Activated CD8-positive, alpha-beta memory T cell treated with anti-CD3 and anti-CD28 coated beads, Interleukin-2, amount 10 ng/mL, durations not matched to agents 7 days and 5 days (primary cell): ENCODE measurements around the gene RPTOR. TPM values are rescaled to one million over a fixed set of nuclear protein-coding genes. Genes with fewer than 3 reads are reported as not detected.
"Not testable (repeated sequence)": the region's sequence is repeated elsewhere in the genome, so short reads cannot be mapped to it uniquely, and the experiment has no call there.

ENCODE experiments used
- ATAC-seq: fragments of 150-1000 bp; cut with Tn5 transposase; one replicate; pipeline ENCODE4 v1.10.0; 2021; ENCODE audit warnings: moderate library complexity
- CTCF ChIA-PET: fragments of 350-600 bp; sonication (Branson Sonifier 250); formaldehyde crosslinking; loops from one replicate; lab custom pipeline; 2021; ENCODE audit warnings: antibody characterized with exemption; lab: Charles Lee
- DNase-seq: peaks from one replicate; pipeline ENCODE4 v3.0.0-alpha.2; 2020
- H3K27ac Mint-ChIP-seq: one replicate; pipeline ENCODE4 v1.8.0; 2021; ENCODE audit warnings: mild to moderate bottlenecking, mixed read lengths
- H3K27me3 Mint-ChIP-seq: one replicate; pipeline ENCODE4 v1.8.0; 2021; ENCODE audit warnings: mixed read lengths
- H3K36me3 Mint-ChIP-seq: one replicate; pipeline ENCODE4 v1.8.0; 2021; ENCODE audit warnings: mild to moderate bottlenecking, mixed read lengths
- H3K4me1 Mint-ChIP-seq: one replicate; pipeline ENCODE4 v1.8.0; 2021; ENCODE audit warnings: mixed read lengths
- H3K4me3 Mint-ChIP-seq: one replicate; pipeline ENCODE4 v1.8.0; 2021; ENCODE audit warnings: mild to moderate bottlenecking, moderate library complexity, mixed read lengths
- H3K9me3 Mint-ChIP-seq: one replicate; pipeline ENCODE4 v1.8.0; 2022; ENCODE audit warnings: low read depth, mixed read lengths
- total RNA-seq, 2 experiments: library from RNA; stranded (reverse); gene quantifications; one replicate each; pipeline ENCODE4 v1.2.3, GENCODE V29; 2021

RPTOR gene
- total RNA-seq, 2 experiments from 2014 or later: 60.4 to 87.0 TPM

- no peak for DNase-seq
- peaks cover 87% of the 10 kb centered on the region for H3K4me1 Mint-ChIP-seq
- peak overlapping the region; percentile 78 for H3K27ac Mint-ChIP-seq
- H3K9me3 Mint-ChIP-seq: no peaks in the 10 kb centered on the region
- peaks cover 37% of the 10 kb centered on the region for H3K36me3 Mint-ChIP-seq
- ATAC-seq: peak; percentile 58
- H3K27me3 Mint-ChIP-seq: no peaks in the 10 kb centered on the region
- CTCF ChIA-PET: interaction anchor here (0.5 to 1.5 kb wide), 2 partner anchors 23 to 161 kb away, joined by 3 read pairs; no protein-coding TSS in a partner anchor
- H3K4me3 Mint-ChIP-seq: peak overlapping the region; percentile 10
These were observed 325.8 kb downstream of the RPTOR start for GRCh38 chr17:80870401-80870800.

- CTCF ChIA-PET: interaction anchor here (0.7 to 1.5 kb wide), 3 partner anchors 12 to 87 kb away, joined by 3 read pairs; no protein-coding TSS in a partner anchor
- Mint-ChIP-seq H3K27ac (peak overlapping the region; percentile 78), H3K36me3 (peaks cover 37% of the 10 kb centered on the region), H3K9me3 (no peaks in the 10 kb centered on the region), H3K27me3 (no peaks in the 10 kb centered on the region), H3K4me3 (peak overlapping the region; percentile 15), H3K4me1 (peaks cover 83% of the 10 kb centered on the region)
- ATAC-seq (peak; percentile 55), DNase-seq (peak; percentile 58)
These were observed 326.7 kb downstream of the RPTOR start for GRCh38 chr17:80871341-80871740.

- Mint-ChIP-seq H3K27ac (peak overlapping the region; percentile 78), H3K27me3 (no peaks in the 10 kb centered on the region), H3K36me3 (peaks cover 43% of the 10 kb centered on the region), H3K4me3 (peak overlapping the region; percentile 15), H3K4me1 (peaks cover 83% of the 10 kb centered on the region), H3K9me3 (no peaks in the 10 kb centered on the region)
- CTCF ChIA-PET: interaction anchor here (0.7 to 2.4 kb wide), 6 partner anchors 11 to 110 kb away, joined by 3 to 6 read pairs (median 3); no protein-coding TSS in a partner anchor
- no peak for ATAC-seq
- DNase-seq: no peak
These were observed 327.4 kb downstream of the RPTOR start for GRCh38 chr17:80872001-80872500.

GRCh38 chr17:80872501-80873306, 328.1 kb downstream of the RPTOR start:
- CTCF ChIA-PET: interaction anchor here (0.6 to 2.4 kb wide), 6 partner anchors 11 to 618 kb away, joined by 3 to 6 read pairs (median 3); no protein-coding TSS in a partner anchor
- ATAC-seq: no peak
- Mint-ChIP-seq H3K9me3 (no peaks in the 10 kb centered on the region), H3K27ac (peak overlapping the region; percentile 78), H3K36me3 (peaks cover 45% of the 10 kb centered on the region), H3K27me3 (no peaks in the 10 kb centered on the region), H3K4me1 (peaks cover 85% of the 10 kb centered on the region), H3K4me3 (no peak overlapping the region)
- no peak for DNase-seq

- ATAC-seq: no peak
- no peak overlapping the region for H3K4me3 Mint-ChIP-seq
- H3K36me3 Mint-ChIP-seq: peaks cover 41% of the 10 kb centered on the region
- H3K4me1 Mint-ChIP-seq: peaks cover 85% of the 10 kb centered on the region
- peak overlapping the region; percentile 10 for H3K27ac Mint-ChIP-seq
- DNase-seq: no peak
- no peaks in the 10 kb centered on the region for H3K27me3 Mint-ChIP-seq
- no peaks in the 10 kb centered on the region for H3K9me3 Mint-ChIP-seq
- CTCF ChIA-PET: interaction anchor here (0.6 to 2.4 kb wide), 4 partner anchors 10 to 618 kb away, joined by 3 to 6 read pairs (median 4); no protein-coding TSS in a partner anchor
These were observed 328.8 kb downstream of the RPTOR start for GRCh38 chr17:80873307-80873951.

- Mint-ChIP-seq H3K27ac (peak overlapping the region; percentile 71), H3K27me3 (no peaks in the 10 kb centered on the region), H3K4me1 (peaks cover 84% of the 10 kb centered on the region), H3K36me3 (peaks cover 39% of the 10 kb centered on the region), H3K4me3 (no peak overlapping the region), H3K9me3 (no peaks in the 10 kb centered on the region)
- DNase-seq (no peak), ATAC-seq (no peak)
- CTCF ChIA-PET: interaction anchor here (1.0 kb wide), 1 partner anchor 16 kb away, joined by 3 read pairs; no protein-coding TSS in a partner anchor
These were observed 330.3 kb downstream of the RPTOR start for GRCh38 chr17:80874866-80875445.

GRCh38 chr17:80875480-80875995, 330.9 kb downstream of the RPTOR start:
- ATAC-seq, H3K27me3 Mint-ChIP-seq, H3K4me3 Mint-ChIP-seq, CTCF ChIA-PET, DNase-seq, H3K9me3 Mint-ChIP-seq: not testable (repeated sequence)
- peaks cover 41% of the 10 kb centered on the region for H3K36me3 Mint-ChIP-seq
- peaks cover 83% of the 10 kb centered on the region for H3K4me1 Mint-ChIP-seq
- H3K27ac Mint-ChIP-seq: peak overlapping the region; percentile 71

GRCh38 chr17:80876456-80876949, 331.9 kb downstream of the RPTOR start:
- not testable (repeated sequence) for ATAC-seq, H3K27me3 Mint-ChIP-seq, H3K9me3 Mint-ChIP-seq, DNase-seq
- H3K27ac Mint-ChIP-seq: peak overlapping the region; percentile 98
- CTCF ChIA-PET: interaction anchor here (1.5 to 2.8 kb wide), 6 partner anchors 10 to 449 kb away, joined by 4 to 19 read pairs (median 6); no protein-coding TSS in a partner anchor
- peaks cover 46% of the 10 kb centered on the region for H3K36me3 Mint-ChIP-seq
- peaks cover 78% of the 10 kb centered on the region for H3K4me1 Mint-ChIP-seq
- peak overlapping the region; percentile 45 for H3K4me3 Mint-ChIP-seq

GRCh38 chr17:80876950-80877728, 332.5 kb downstream of the RPTOR start:
- ATAC-seq: peak; percentile 86
- Mint-ChIP-seq H3K9me3 (no peaks in the 10 kb centered on the region), H3K4me1 (peaks cover 76% of the 10 kb centered on the region), H3K4me3 (peak overlapping the region; percentile 45), H3K27ac (peak overlapping the region; percentile 98), H3K27me3 (no peaks in the 10 kb centered on the region), H3K36me3 (peaks cover 51% of the 10 kb centered on the region)
- DNase-seq: peak; percentile 92
- CTCF ChIA-PET: interaction anchor here (0.5 to 2.8 kb wide), 19 partner anchors 10 to 450 kb away, joined by 3 to 19 read pairs (median 4); no protein-coding TSS in a partner anchor

- Mint-ChIP-seq H3K9me3 (no peaks in the 10 kb centered on the region), H3K4me3 (peak overlapping the region; percentile 45), H3K36me3 (peaks cover 58% of the 10 kb centered on the region), H3K27me3 (no peaks in the 10 kb centered on the region), H3K4me1 (peaks cover 71% of the 10 kb centered on the region), H3K27ac (peak overlapping the region; percentile 98)
- ATAC-seq: no peak
- no peak for DNase-seq
- CTCF ChIA-PET: interaction anchor here (0.5 to 2.8 kb wide), 19 partner anchors 10 to 451 kb away, joined by 3 to 19 read pairs (median 4); no protein-coding TSS in a partner anchor
These were observed 333.2 kb downstream of the RPTOR start for GRCh38 chr17:80877729-80878303.

- Mint-ChIP-seq H3K4me3 (no peak overlapping the region), H3K9me3 (no peaks in the 10 kb centered on the region), H3K27ac (peak overlapping the region; percentile 71), H3K27me3 (no peaks in the 10 kb centered on the region), H3K36me3 (peaks cover 57% of the 10 kb centered on the region), H3K4me1 (peaks cover 59% of the 10 kb centered on the region)
- CTCF ChIA-PET: interaction anchor here (1.9 to 2.8 kb wide), 2 partner anchors 11 to 19 kb away, joined by 11 to 19 read pairs; no protein-coding TSS in a partner anchor
- DNase-seq (no peak), ATAC-seq (no peak)
These were observed 334.5 kb downstream of the RPTOR start for GRCh38 chr17:80878876-80879722.
